Measurements from ENCODE around the gene SWAP70. TPM values are rescaled to one million over a fixed set of nuclear protein-coding genes. Genes with fewer than 3 reads are reported as not detected.

Gene SWAP70
- 1 to 10 TPM; 8.9 to 9.6 TPM for total RNA-seq

GRCh38 chr11:9663699-9664275 lies at the start of gene SWAP70:
SWAP70 (plus strand) TSS chr11:9664077; CDS start chr11:9664180, 103 bp downstream.
- ATAC-seq (peak; percentile 95), DNase-seq (peak; percentile 80)
- peaks cover 26% of the 10 kb centered on the region for H3K27me3 Mint-ChIP-seq
- peak within 1 kb of the TSS; percentile 25 for H3K27ac Mint-ChIP-seq
- ChIA-PET CTCF (interaction anchor here (1.1 to 1.4 kb wide), 2 partner anchors 51 to 129 kb away, joined by 4 to 5 read pairs; no protein-coding TSS in a partner anchor), POLR2A (interaction anchor here (1.0 to 1.4 kb wide), 2 partner anchors 15 to 35 kb away, joined by 3 read pairs; no protein-coding TSS in a partner anchor)
- peak within 1 kb of the TSS; percentile 81 for H3K4me3 Mint-ChIP-seq
- no peak for TF ChIP-seq CTCF (IDR thresholded peaks at IDR 0.05)
- H3K4me1 Mint-ChIP-seq (ENCODE audit: low read depth) = peaks cover 14% of the 10 kb centered on the region
- peaks cover 11% of the 10 kb centered on the region for H3K9me3 Mint-ChIP-seq
- H3K36me3 Mint-ChIP-seq (ENCODE audit: low read depth) = peaks cover 10% of the 10 kb centered on the region
- intact Hi-C loops (cut with micrococcal nuclease) = no loop called here

- no peaks in the 10 kb centered on the region for H3K36me3 Mint-ChIP-seq (ENCODE audit: low read depth)
- no peaks in the 10 kb centered on the region for H3K9me3 Mint-ChIP-seq
- POLR2A ChIA-PET = interaction anchor here (0.6 kb wide), 1 partner anchor 49 kb away, joined by 3 read pairs; no protein-coding TSS in a partner anchor
- ATAC-seq = no peak
- no peak overlapping the region for H3K4me3 Mint-ChIP-seq
- intact Hi-C loops (cut with micrococcal nuclease) = loop anchor here (10.0 kb wide), 1 partner anchor 680 kb away; the partner anchor contains the start of gene SBF2
- no peaks in the 10 kb centered on the region for H3K27me3 Mint-ChIP-seq
- CTCF ChIA-PET = no interaction called here
- TF ChIP-seq CTCF (IDR thresholded peaks at IDR 0.05) = no peak
- peaks cover 36% of the 10 kb centered on the region for H3K4me1 Mint-ChIP-seq (ENCODE audit: low read depth)
- no peak for DNase-seq
- H3K27ac Mint-ChIP-seq = no peak overlapping the region
These were observed 48.8 kb upstream of the SWAP70 start for GRCh38 chr11:9615031-9615451.

GRCh38 chr11:9616042-9616675 lies 47.7 kb upstream of the SWAP70 start:
- CTCF ChIA-PET = interaction anchor here (1.3 to 1.9 kb wide), 2 partner anchors 109 to 143 kb away, joined by 3 to 7 read pairs; no protein-coding TSS in a partner anchor
- no peak for ATAC-seq
- no peaks in the 10 kb centered on the region for H3K36me3 Mint-ChIP-seq (ENCODE audit: low read depth)
- no peaks in the 10 kb centered on the region for H3K27me3 Mint-ChIP-seq
- DNase-seq = no peak
- peaks cover 34% of the 10 kb centered on the region for H3K4me1 Mint-ChIP-seq (ENCODE audit: low read depth)
- POLR2A ChIA-PET = interaction anchor here (0.8 kb wide), 1 partner anchor 37 kb away, joined by 3 read pairs; no protein-coding TSS in a partner anchor
- H3K4me3 Mint-ChIP-seq = no peak overlapping the region
- H3K27ac Mint-ChIP-seq = peak overlapping the region; percentile 43
- TF ChIP-seq CTCF (IDR thresholded peaks at IDR 0.05) = no peak
- H3K9me3 Mint-ChIP-seq = no peaks in the 10 kb centered on the region
- intact Hi-C loops (cut with micrococcal nuclease) = loop anchor here (10.0 kb wide), 1 partner anchor 679 kb away; the partner anchor contains the start of gene SBF2

- intact Hi-C loops (cut with micrococcal nuclease) = loop anchor here (10.0 kb wide), 1 partner anchor 678 kb away; the partner anchor contains the start of gene SBF2
- Mint-ChIP-seq H3K27me3 (no peaks in the 10 kb centered on the region), H3K9me3 (no peaks in the 10 kb centered on the region), H3K36me3 (ENCODE audit: low read depth) (no peaks in the 10 kb centered on the region), H3K4me1 (ENCODE audit: low read depth) (peaks cover 32% of the 10 kb centered on the region), H3K4me3 (no peak overlapping the region), H3K27ac (no peak overlapping the region)
- TF ChIP-seq CTCF (IDR thresholded peaks at IDR 0.05) = no peak
- ChIA-PET CTCF (interaction anchor here (1.3 to 1.9 kb wide), 2 partner anchors 110 to 142 kb away, joined by 3 to 7 read pairs; no protein-coding TSS in a partner anchor), POLR2A (interaction anchor here (0.8 to 0.9 kb wide), 2 partner anchors 16 to 37 kb away, joined by 3 read pairs; no protein-coding TSS in a partner anchor)
- DNase-seq (peak; percentile 59), ATAC-seq (no peak)
These were observed 47.0 kb upstream of the SWAP70 start for GRCh38 chr11:9616858-9617257.

Data from activated CD8-positive, alpha-beta T cell treated with anti-CD3 and anti-CD28 coated beads for 36 hours (primary cell).